H9 (cell line): ENCODE measurements around the gene SLC12A8. TPM values are rescaled to one million over a fixed set of nuclear protein-coding genes. Genes with fewer than 3 reads are reported as not detected.

ENCODE experiments used
- DNase-seq: peaks from one replicate; pipeline ENCODE4 v3.0.0-alpha.2; 2017
- H2AFZ ChIP-seq: one replicate; pipeline ENCODE4 v1.6.1; 2013; ENCODE audit warnings: mild to moderate bottlenecking, low read length, control low read depth, moderate library complexity
- H2AK5ac ChIP-seq: 2 replicates; pipeline ENCODE4 v1.6.1; 2013; ENCODE audit warnings: low read length, control low read depth, mixed read lengths; ENCODE audit not compliant: insufficient read length
- H2BK120ac ChIP-seq: one replicate; pipeline ENCODE4 v1.6.1; 2013; ENCODE audit warnings: low read depth, mild to moderate bottlenecking, low read length, control low read depth, inconsistent platforms; ENCODE audit not compliant: poor library complexity, severe bottlenecking
- H2BK12ac ChIP-seq: 2 replicates; pipeline ENCODE4 v1.6.1; 2013; ENCODE audit warnings: low read length, control low read depth, mixed read lengths, low read depth; ENCODE audit not compliant: insufficient read length
- H2BK15ac ChIP-seq: 2 replicates; pipeline ENCODE4 v1.6.1; 2013; ENCODE audit warnings: low read depth, low read length, control low read depth
- H2BK20ac ChIP-seq: one replicate; pipeline ENCODE4 v1.6.1; 2013; ENCODE audit warnings: low read depth, mild to moderate bottlenecking, low read length, control low read depth, inconsistent platforms; ENCODE audit not compliant: poor library complexity, severe bottlenecking
- H2BK5ac ChIP-seq: 2 replicates; pipeline ENCODE4 v1.6.1; 2013; ENCODE audit warnings: low read length, control low read depth, mixed read lengths; ENCODE audit not compliant: insufficient read length
- H3K14ac ChIP-seq: 2 replicates; pipeline ENCODE4 v1.6.1; 2013; ENCODE audit warnings: low read length, control low read depth; ENCODE audit not compliant: insufficient read depth
- H3K18ac ChIP-seq: 2 replicates; pipeline ENCODE4 v1.6.1; 2013; ENCODE audit warnings: low read depth, mild to moderate bottlenecking, mixed read lengths, low read length, control low read depth; ENCODE audit not compliant: insufficient read length
- H3K23ac ChIP-seq: 2 replicates; pipeline ENCODE4 v1.6.1; 2013; ENCODE audit warnings: low read length, control low read depth, mixed read lengths, low read depth; ENCODE audit not compliant: insufficient read length
- H3K23me2 ChIP-seq: 2 replicates; pipeline ENCODE4 v1.6.1; 2013; ENCODE audit warnings: low read depth, mild to moderate bottlenecking, mixed read lengths, low read length, control low read depth; ENCODE audit not compliant: insufficient read length, poor library complexity, severe bottlenecking
- H3K27ac ChIP-seq: 2 replicates; pipeline ENCODE4 v1.5.1; 2013; ENCODE audit warnings: low read length, control low read depth, mixed read lengths, low read depth; ENCODE audit not compliant: insufficient read length
- H3K27me3 ChIP-seq: 2 replicates; pipeline ENCODE4 v1.6.1; 2013; ENCODE audit warnings: low read length, control low read depth, inconsistent platforms; ENCODE audit not compliant: insufficient read depth
- H3K4ac ChIP-seq: 2 replicates; pipeline ENCODE4 v1.6.1; 2013; ENCODE audit warnings: low read depth, mild to moderate bottlenecking, control low read depth, inconsistent platforms, low read length, moderate library complexity
- H3K4me1 ChIP-seq: 2 replicates; pipeline ENCODE4 v1.6.1; 2013; ENCODE audit warnings: low read length, control low read depth, inconsistent platforms; ENCODE audit not compliant: insufficient read depth
- H3K4me2 ChIP-seq: 2 replicates; pipeline ENCODE4 v1.6.1; 2013; ENCODE audit warnings: low read length, control low read depth, mixed read lengths; ENCODE audit not compliant: insufficient read length, insufficient read depth
- H3K56ac ChIP-seq: 2 replicates; pipeline ENCODE4 v1.6.1; 2013; ENCODE audit warnings: low read depth, mild to moderate bottlenecking, mixed read lengths, low read length, control low read depth; ENCODE audit not compliant: insufficient read length
- H3K79me1 ChIP-seq: 2 replicates; pipeline ENCODE4 v1.6.1; 2013; ENCODE audit warnings: low read depth, mild to moderate bottlenecking, moderate library complexity, low read length, control low read depth, inconsistent platforms; ENCODE audit not compliant: insufficient read depth, poor library complexity, severe bottlenecking
- H3K79me2 ChIP-seq: 2 replicates; pipeline ENCODE4 v1.6.1; 2013; ENCODE audit warnings: low read length, control low read depth, inconsistent platforms; ENCODE audit not compliant: insufficient read depth
- H3K9ac ChIP-seq: 2 replicates; pipeline ENCODE4 v1.6.1; 2013; ENCODE audit warnings: low read length, control low read depth, mixed read lengths; ENCODE audit not compliant: insufficient read length; ENCODE audit errors: extremely low read depth
- H3K9me3 ChIP-seq: one replicate; pipeline ENCODE4 v1.6.1; 2013; ENCODE audit warnings: low read depth, low read length, inconsistent platforms; ENCODE audit not compliant: control insufficient read depth
- H3T11ph ChIP-seq: one replicate; pipeline ENCODE4 v1.6.1; 2013; ENCODE audit warnings: mild to moderate bottlenecking, low read length, control low read depth, inconsistent platforms
- H4K20me1 ChIP-seq: one replicate; pipeline ENCODE4 v1.6.1; 2013; ENCODE audit not compliant: control insufficient read depth, insufficient read length, insufficient read depth
- H4K5ac ChIP-seq: 2 replicates; pipeline ENCODE4 v1.6.1; 2013; ENCODE audit warnings: low read depth, mild to moderate bottlenecking, mixed read lengths, low read length, control low read depth; ENCODE audit not compliant: insufficient read length
- H4K8ac ChIP-seq: replicated peaks from 2 replicates; pipeline ENCODE4 v1.6.1; 2013; ENCODE audit warnings: low read length, control low read depth, mixed read lengths, low read depth; ENCODE audit not compliant: insufficient read length
- H4K91ac ChIP-seq: 2 replicates; pipeline ENCODE4 v1.6.1; 2013; ENCODE audit warnings: low read depth, mild to moderate bottlenecking, moderate library complexity, mixed read lengths, low read length, control low read depth; ENCODE audit not compliant: insufficient read length
- H3K27ac Mint-ChIP-seq, 3 experiments: 2 replicates in 2 of 3; 3 replicates in 1 of 3; pipeline ENCODE4 v1.8.0; 2020 to 2021; ENCODE audit warnings: mixed read lengths in 3 of 3, mild to moderate bottlenecking in 1 of 3, moderate library complexity in 1 of 3
- H3K27me3 Mint-ChIP-seq: 2 replicates; pipeline ENCODE4 v1.8.0; 2021; ENCODE audit warnings: low read depth, mild to moderate bottlenecking, moderate library complexity, mixed read lengths
- H3K36me3 Mint-ChIP-seq, 3 experiments: 2 replicates in 2 of 3; 3 replicates in 1 of 3; pipeline ENCODE4 v1.8.0; 2020 to 2021; ENCODE audit warnings: low read depth in 3 of 3, mixed read lengths in 3 of 3; ENCODE audit not compliant: insufficient read depth in 1 of 3
- H3K4me1 Mint-ChIP-seq, 2 experiments: 2 replicates each; pipeline ENCODE4 v1.8.0; 2020; ENCODE audit warnings: mixed read lengths in 2 of 2
- H3K4me3 Mint-ChIP-seq, 2 experiments: 2 replicates in 1 of 2; 3 replicates in 1 of 2; pipeline ENCODE4 v1.8.0; 2020 to 2021; ENCODE audit warnings: mild to moderate bottlenecking in 2 of 2, mixed read lengths in 2 of 2, moderate library complexity in 1 of 2
- H3K9me3 Mint-ChIP-seq, 2 experiments: 2 replicates in 1 of 2; 3 replicates in 1 of 2; pipeline ENCODE4 v1.8.0; 2020; ENCODE audit warnings: mild to moderate bottlenecking in 2 of 2, mixed read lengths in 2 of 2, moderate library complexity in 1 of 2
- CTCF ChIP-seq: fragments of 200-600 bp; sonication (generic); conservative IDR thresholded peaks from 3 replicates; pipeline ENCODE4 v1.8.0; 2021; ENCODE audit warnings: antibody characterized with exemption, mild to moderate bottlenecking
- WGBS: extraction: QIAGEN DNeasy Blood & Tissue Kit; methylation state at CpG from one replicate; pipeline ENCODE4 v1.1.7; 2013; ENCODE audit warnings: missing lambda C conversion rate, low lambda C conversion rate, mixed read lengths; ENCODE audit not compliant: insufficient read length; ENCODE audit errors: extremely low coverage; 5-methylcytosine and 5-hydroxymethylcytosine counted together
- total RNA-seq: library from RNA; stranded (reverse); gene quantifications from 2 replicates; pipeline ENCODE4 v1.2.1, GENCODE V29; 2021

SLC12A8 gene
- total RNA-seq, 1 experiment from 2014 or later, result 8.2 TPM

- Histone ChIP-seq H3K18ac (no peak overlapping the region), H3K79me2 (no peaks in the 10 kb centered on the region), H2BK12ac (no peak overlapping the region), H3K23ac (no peak overlapping the region), H4K5ac (no peak overlapping the region), H4K91ac (no peak overlapping the region), H3K9me3 (no peaks in the 10 kb centered on the region), H2BK5ac (no peak overlapping the region), H3K27ac (no peak overlapping the region), H2BK120ac (no peak overlapping the region), H2BK15ac (no peak overlapping the region), H3T11ph (no peak overlapping the region), H4K8ac (no peak overlapping the region), H3K27me3 (no peaks in the 10 kb centered on the region), H2BK20ac (no peak overlapping the region), H3K4me2 (no peak overlapping the region), H2AFZ (no peak overlapping the region), H3K9ac (no peak overlapping the region), H3K4me1 (no peaks in the 10 kb centered on the region), H3K79me1 (no peaks in the 10 kb centered on the region), H2AK5ac (no peak overlapping the region), H3K4ac (no peak overlapping the region), H3K14ac (no peak overlapping the region), H3K23me2 (no peaks in the 10 kb centered on the region), H4K20me1 (no peaks in the 10 kb centered on the region), H3K56ac (no peak overlapping the region)
- DNase-seq, result peak; percentile 74
- Mint-ChIP-seq H3K4me3 (no peak overlapping the region), H3K9me3 (no peaks in the 10 kb centered on the region), H3K27me3 (no peaks in the 10 kb centered on the region), H3K36me3 (no peaks in the 10 kb centered on the region), H3K27ac (no peak overlapping the region; a peak in 2 of 7 replicates), H3K4me1 (peaks cover 9 to 14% of the 10 kb centered on the region in 2 experiments)
- peak; percentile 70 for TF ChIP-seq CTCF
- whole genome bisulfite sequencing, result no CpG with 5 or more reads among the region's 17 CpGs
These were observed 47.2 kb downstream of the SLC12A8 start for GRCh38 chr3:125165189-125165947.
